HepG2 (cell line): Measurements from ENCODE around the gene PTPN3. TPM values are rescaled to one million over a fixed set of nuclear protein-coding genes. Genes with fewer than 3 reads are reported as not detected.

Source experiments
- ATAC-seq: fragments of 200-7000 bp; cut with Tn5 transposase; 3 replicates; pipeline ENCODE4 v1.9.1; 2020; ENCODE audit warnings: mild to moderate bottlenecking, moderate library complexity
- BruUV-seq: library from RNA; stranded (reverse); fragments of 400-500 nt; replicated peaks from 2 replicates; lab custom pipeline; 2021; lab: Mats Ljungman, UMichigan
- CTCF ChIA-PET: fragments of 300-600 bp; formaldehyde crosslinking; extraction: SDS; loops from one replicate; lab custom pipeline; 2021; ENCODE audit warnings: low total read pairs, inconsistent platforms, low intra/inter-chr PET ratio; lab: Yijun Ruan, JAX
- POLR2A ChIA-PET: fragments of 350-600 bp; sonication (Branson Sonifier 250); formaldehyde crosslinking; loops from one replicate; lab custom pipeline; 2020; ENCODE audit warnings: antibody characterized with exemption, inconsistent platforms; lab: Yijun Ruan, JAX
- DNase-seq: peaks from one replicate; pipeline ENCODE4 v3.0.0-alpha.2; 2015; ENCODE audit warnings: low spot score
- FAIRE-seq: peaks from 3 replicates; lab custom pipeline; 2011; peaks lifted over from hg19 to GRCh38; lab: Jason Lieb, UNC
- H2AFZ ChIP-seq: one replicate; pipeline ENCODE4 v1.6.1; 2011; ENCODE audit warnings: low read length, inconsistent platforms
- H3K27ac ChIP-seq: fragments of 300-600 bp; 3 replicates; pipeline ENCODE4 v1.8.0; 2011; ENCODE audit warnings: mixed run types, mild to moderate bottlenecking, mixed read lengths, low read length, inconsistent platforms; ENCODE audit not compliant: insufficient read depth; ENCODE audit errors: extremely low read length
- H3K27me3 ChIP-seq, 2 experiments: fragments of 200-600 bp in 1 of 2; 2 replicates in 1 of 2; 3 replicates in 1 of 2; pipeline versions ENCODE4 v1.6.0 to v1.8.0; 2011; ENCODE audit warnings: low read length in 2 of 2, mild to moderate bottlenecking in 2 of 2, moderate library complexity in 2 of 2, inconsistent platforms in 1 of 2; ENCODE audit not compliant: insufficient read depth in 2 of 2, control insufficient read depth in 1 of 2
- H3K36me3 ChIP-seq, 2 experiments: fragments of 200-600 bp in 1 of 2; replicated peaks in 1 of 2; 2 replicates in 1 of 2; 3 replicates in 1 of 2; pipeline versions ENCODE4 v1.5.1 to v1.8.0; 2011; ENCODE audit warnings: low read length in 2 of 2, inconsistent platforms in 1 of 2; ENCODE audit not compliant: insufficient read depth in 2 of 2, control insufficient read depth in 1 of 2
- H3K4me1 ChIP-seq: 2 replicates; pipeline ENCODE4 v1.5.1; 2012; ENCODE audit warnings: low read length, inconsistent platforms; ENCODE audit not compliant: insufficient read depth
- H3K4me2 ChIP-seq: 2 replicates; pipeline ENCODE4 v1.6.0; 2011; ENCODE audit warnings: low read depth, low read length, inconsistent platforms
- H3K4me3 ChIP-seq, 3 experiments: fragments of 200-600 bp in 1 of 3; sonication (generic), shearing (Covaris generic) in 1 of 3; replicated peaks in 1 of 3; 2 replicates each; pipeline ENCODE4 v1.5.1; 2011 to 2016; ENCODE audit warnings: low read length in 3 of 3, inconsistent platforms in 2 of 3, low read depth in 2 of 3, mild to moderate bottlenecking in 2 of 3, control low read depth in 1 of 3, mixed read lengths in 1 of 3; ENCODE audit not compliant: insufficient read depth in 1 of 3
- H3K79me2 ChIP-seq: one replicate; pipeline ENCODE4 v1.6.1; 2011; ENCODE audit warnings: low read length, inconsistent platforms; ENCODE audit not compliant: insufficient read depth
- H3K9ac ChIP-seq: 2 replicates; pipeline ENCODE4 v1.6.0; 2011; ENCODE audit warnings: mild to moderate bottlenecking, low read depth, low read length, inconsistent platforms; ENCODE audit not compliant: insufficient read depth
- H3K9me3 ChIP-seq: 2 replicates; pipeline ENCODE4 v1.5.1; 2012; ENCODE audit warnings: mild to moderate bottlenecking, low read length
- H4K20me1 ChIP-seq: 2 replicates; pipeline ENCODE4 v1.6.0; 2011; ENCODE audit warnings: inconsistent platforms, mild to moderate bottlenecking, low read length, moderate library complexity; ENCODE audit not compliant: insufficient read depth
- ARNT2 ChIP-seq: sonication (generic); formaldehyde crosslinking; IDR thresholded peaks from 2 replicates; pipeline ENCODE4 v1.8.0; 2022; ENCODE audit warnings: mild to moderate bottlenecking, low read depth, missing genetic modification reagents, moderate library complexity
- CAMTA2 ChIP-seq: sonication (generic); formaldehyde crosslinking; IDR thresholded peaks from 2 replicates; pipeline ENCODE4 v1.4.0; 2020; ENCODE audit warnings: mild to moderate bottlenecking, missing genetic modification reagents, borderline replicate concordance
- GTF3A ChIP-seq: sonication (generic); formaldehyde crosslinking; conservative IDR thresholded peaks from 2 replicates; pipeline ENCODE4 v1.4.0; 2020; ENCODE audit warnings: mild to moderate bottlenecking, missing genetic modification reagents
- IRF2 ChIP-seq: IDR thresholded peaks from 2 replicates; pipeline ENCODE4 v1.6.1; 2018; ENCODE audit warnings: missing genetic modification reagents, missing compliant biosample characterization
- KDM5B ChIP-seq: sonication (generic); formaldehyde crosslinking; IDR thresholded peaks from 2 replicates; pipeline ENCODE4 v1.4.0; 2020; ENCODE audit warnings: missing genetic modification reagents, mild to moderate bottlenecking, borderline replicate concordance
- MAFG ChIP-seq: sonication (generic); formaldehyde crosslinking; IDR thresholded peaks from 2 replicates; pipeline ENCODE4 v1.5.1; 2020; ENCODE audit warnings: mild to moderate bottlenecking, missing genetic modification reagents
- NFIB ChIP-seq: sonication (generic); formaldehyde crosslinking; IDR thresholded peaks from 2 replicates; pipeline ENCODE4 v1.9.0; 2021; ENCODE audit warnings: missing genetic modification reagents, mild to moderate bottlenecking, borderline replicate concordance
- NR1H2 ChIP-seq: sonication (generic); formaldehyde crosslinking; IDR thresholded peaks from 2 replicates; pipeline ENCODE4 v1.8.1; 2022; ENCODE audit warnings: low read depth, missing genetic modification reagents, borderline replicate concordance
- RNF2 ChIP-seq: fragments of 450-650 bp; conservative IDR thresholded peaks from 2 replicates; pipeline ENCODE4 v1.6.1; 2016; ENCODE audit warnings: low read depth
- SRSF1 ChIP-seq: fragments of 200-400 bp; formaldehyde crosslinking; optimal IDR thresholded peaks from 2 replicates; pipeline ENCODE3; 2017; ENCODE audit warnings: mild to moderate bottlenecking, low read depth, low read length, moderate library complexity
- ZNF296 ChIP-seq: sonication (generic); formaldehyde crosslinking; conservative IDR thresholded peaks from 2 replicates; pipeline ENCODE4 v1.5.0; 2020; ENCODE audit warnings: mild to moderate bottlenecking, missing genetic modification reagents
- ZNF430 ChIP-seq: sonication (generic); formaldehyde crosslinking; IDR thresholded peaks from 2 replicates; pipeline ENCODE4 v1.9.0; 2021; ENCODE audit warnings: mild to moderate bottlenecking, missing genetic modification reagents
- ZNF687 ChIP-seq: sonication (generic); formaldehyde crosslinking; IDR thresholded peaks from 2 replicates; pipeline ENCODE4 v1.5.1; 2020; ENCODE audit warnings: mild to moderate bottlenecking, missing genetic modification reagents, moderate library complexity
- in situ Hi-C: cut with HindIII; loops from 2 replicates; pipeline ENCODE4 v1.10.0; 2017; ENCODE audit warnings: low pct_unique_long_range_greater_than_20kb; ENCODE audit not compliant: extremely low pct_ligation_motif_present
- intact Hi-C: fragments of 100-400 bp; cut with micrococcal nuclease; formaldehyde crosslinking; loops from one replicate; pipeline ENCODE4 v1.10.0; 2022; ENCODE audit not compliant: unreplicated experiment
- polyA plus RNA-seq, 8 experiments: library from polyadenylated mRNA; depleted of rRNA in 3 of 8; stranded (reverse) in 7 of 8; unstranded in 1 of 8; fragments of >200 nt; fragmentation: Illumina TruSeq in 4 of 8; extraction: Trizol in 4 of 8; gene quantifications; 2 replicates each; pipeline versions ENCODE4 v1.2.1 to v1.2.3, GENCODE V29; 2011 to 2016; ENCODE audit warnings: low read depth in 4 of 8, missing spikeins in 1 of 8, mixed read lengths in 1 of 8; ENCODE audit not compliant: insufficient read depth in 1 of 8
- total RNA-seq, 5 experiments: library from RNA; depleted of rRNA; stranded (reverse); fragments of >200 nt; fragmentation: Illumina TruSeq; extraction: Trizol; gene quantifications; 2 replicates each; pipeline ENCODE4 v1.2.3, GENCODE V29; 2016; ENCODE audit warnings: low read depth in 1 of 5
- TF ChIP-seq, protein P1 (sequence below): sonication (generic); formaldehyde crosslinking; IDR thresholded peaks from 2 replicates; pipeline ENCODE4 v1.4.0; 2020; ENCODE audit warnings: missing genetic modification reagents

Gene PTPN3
- total and polyA plus RNA-seq, 2 of the 13 experiments (the other 11 are each of a cell fraction or from before 2014, with no cell fraction given): 5.6 to 20.5 TPM

GRCh38 chr9:109351032-109351431 lies 147.1 kb downstream of the PTPN3 start (continued):
- no peak for TF ChIP-seq NFIB (CRISPR knock-in tag)
- TF ChIP-seq MAFG (CRISPR knock-in tag): no peak
- no peak for TF ChIP-seq ZNF687
- TF ChIP-seq ZNF296 (CRISPR knock-in tag): no peak
- TF ChIP-seq, protein P1, sequence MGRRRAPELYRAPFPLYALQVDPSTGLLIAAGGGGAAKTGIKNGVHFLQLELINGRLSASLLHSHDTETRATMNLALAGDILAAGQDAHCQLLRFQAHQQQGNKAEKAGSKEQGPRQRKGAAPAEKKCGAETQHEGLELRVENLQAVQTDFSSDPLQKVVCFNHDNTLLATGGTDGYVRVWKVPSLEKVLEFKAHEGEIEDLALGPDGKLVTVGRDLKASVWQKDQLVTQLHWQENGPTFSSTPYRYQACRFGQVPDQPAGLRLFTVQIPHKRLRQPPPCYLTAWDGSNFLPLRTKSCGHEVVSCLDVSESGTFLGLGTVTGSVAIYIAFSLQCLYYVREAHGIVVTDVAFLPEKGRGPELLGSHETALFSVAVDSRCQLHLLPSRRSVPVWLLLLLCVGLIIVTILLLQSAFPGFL (CRISPR knock-in tag): no peak
- TF ChIP-seq SRSF1: no peak
- no peak for TF ChIP-seq ZNF430 (CRISPR knock-in tag)
- TF ChIP-seq RNF2: no peak
- no peak for TF ChIP-seq IRF2 (CRISPR knock-in tag)

- Histone ChIP-seq H3K79me2 (no peaks in the 10 kb centered on the region), H3K36me3 (no peaks in the 10 kb centered on the region), H3K4me2 (no peak overlapping the region), H4K20me1 (no peaks in the 10 kb centered on the region), H3K9me3 (no peaks in the 10 kb centered on the region), H3K4me1 (peaks cover 13% of the 10 kb centered on the region), H3K4me3 (no peak overlapping the region), H3K9ac (no peak overlapping the region), H3K27ac (no peak overlapping the region), H3K27me3 (0 out of 5 replicates have a peak, but pooled peaks cover 0 to 3% of the 10 kb centered on the region in 2 experiments), H2AFZ (no peak overlapping the region)
- intact Hi-C loops (loop anchor here (5.0 kb wide), 1 partner anchor 167 kb away; no protein-coding TSS in a partner anchor), in situ Hi-C loops (no loop called here)
- FAIRE-seq (no peak), ATAC-seq (no peak), DNase-seq (no peak)
- ChIA-PET CTCF (no interaction called here), POLR2A (no interaction called here)
- TF ChIP-seq KDM5B (no peak), CAMTA2 (CRISPR knock-in tag) (no peak), GTF3A (CRISPR knock-in tag) (no peak), ARNT2 (CRISPR knock-in tag) (no peak), NFIB (CRISPR knock-in tag) (no peak), NR1H2 (CRISPR knock-in tag) (no peak)
- no TSS peak for BruUV-seq
Observed at GRCh38 chr9:109349421-109349846, 148.7 kb downstream of the PTPN3 start.
